HG03460 (cell line): ENCODE results near the gene SFT2D3.

Experiments used
- ATAC-seq: cut with Tn5 transposase; IDR thresholded peaks from one replicate; pipeline ENCODE4 v1.9.1; 2021; ENCODE audit not compliant: unreplicated experiment

SFT2D3 gene

GRCh38 chr2:127664065-127664894, 37.0 kb upstream of the SFT2D3 start:
- no peak for ATAC-seq

- no peak for ATAC-seq
Observed at GRCh38 chr2:127664895-127665225, 36.4 kb upstream of the SFT2D3 start.

- no peak for ATAC-seq
Observed at GRCh38 chr2:127665267-127665893, 35.9 kb upstream of the SFT2D3 start.

GRCh38 chr2:127669056-127669455, 32.2 kb upstream of the SFT2D3 start:
- ATAC-seq: no peak

- ATAC-seq: no peak
Observed at GRCh38 chr2:127670055-127670956, 31.0 kb upstream of the SFT2D3 start.

- ATAC-seq: no peak
Observed at GRCh38 chr2:127670957-127671290, 30.4 kb upstream of the SFT2D3 start.

GRCh38 chr2:127671557-127672302, 29.6 kb upstream of the SFT2D3 start:
- no peak for ATAC-seq

GRCh38 chr2:127672341-127673224, 28.7 kb upstream of the SFT2D3 start:
- no peak for ATAC-seq

GRCh38 chr2:127673291-127674069, 27.8 kb upstream of the SFT2D3 start:
- no peak for ATAC-seq

- no peak for ATAC-seq
Observed at GRCh38 chr2:127674241-127675209, 26.8 kb upstream of the SFT2D3 start.

- no peak for ATAC-seq
Observed at GRCh38 chr2:127675331-127676261, 25.7 kb upstream of the SFT2D3 start, which contains the start of gene LIMS2. TSS of gene LIMS2 (minus strand) at chr2:127675530. CDS start at chr2:127675024, 506 bp downstream.

GRCh38 chr2:127676906-127677305, 24.4 kb upstream of the SFT2D3 start:
- ATAC-seq: no peak

- no peak for ATAC-seq
Observed at GRCh38 chr2:127678531-127678930, 22.8 kb upstream of the SFT2D3 start.

GRCh38 chr2:127678991-127679390, 22.3 kb upstream of the SFT2D3 start:
- ATAC-seq: no peak

- no peak for ATAC-seq
Observed at GRCh38 chr2:127679680-127680361, 21.5 kb upstream of the SFT2D3 start.

- no peak for ATAC-seq
Observed at GRCh38 chr2:127680706-127681287, 20.5 kb upstream of the SFT2D3 start.
